Neural progenitor cell (in vitro differentiated cells): Measurements from ENCODE around the gene SLC17A8. TPM values are rescaled to one million over a fixed set of nuclear protein-coding genes. Genes with fewer than 3 reads are reported as not detected.

Experiments
- DNase-seq: peaks from one replicate; pipeline ENCODE4 v3.0.0-alpha.2; 2016; ENCODE audit warnings: low spot score
- H2AFZ ChIP-seq: fragments of 200-600 bp; sonication (generic); replicated peaks from 2 replicates; pipeline ENCODE4 v1.6.1; 2016; ENCODE audit warnings: antibody characterized with exemption
- H3F3A ChIP-seq: fragments of 200-600 bp; sonication (generic); 2 replicates; pipeline ENCODE4 v1.6.1; 2016; ENCODE audit warnings: antibody characterized with exemption, low read depth
- H3K27ac ChIP-seq: fragments of 200-600 bp; sonication (generic); 2 replicates; pipeline ENCODE4 v1.5.1; 2016; ENCODE audit warnings: mild to moderate bottlenecking
- H3K27me3 ChIP-seq: fragments of 200-600 bp; sonication (generic); 2 replicates; pipeline ENCODE4 v1.6.1; 2016; ENCODE audit warnings: mild to moderate bottlenecking, moderate library complexity
- H3K36me3 ChIP-seq: fragments of 200-600 bp; sonication (generic); 2 replicates; pipeline ENCODE4 v1.5.1; 2016
- H3K4me1 ChIP-seq: fragments of 200-600 bp; sonication (generic); 2 replicates; pipeline ENCODE4 v1.6.1; 2016; ENCODE audit warnings: mixed run types
- H3K4me2 ChIP-seq: fragments of 200-600 bp; sonication (generic); 2 replicates; pipeline ENCODE4 v1.6.1; 2016
- H3K4me3 ChIP-seq: fragments of 200-600 bp; sonication (generic); 2 replicates; pipeline ENCODE4 v1.5.1; 2016
- H3K79me2 ChIP-seq: fragments of 200-600 bp; sonication (generic); 2 replicates; pipeline ENCODE4 v1.6.1; 2016; ENCODE audit warnings: low read depth
- H3K9ac ChIP-seq: fragments of 200-600 bp; sonication (generic); 2 replicates; pipeline ENCODE4 v1.6.1; 2016
- H3K9me3 ChIP-seq: fragments of 200-600 bp; sonication (generic); 2 replicates; pipeline ENCODE4 v1.5.1; 2016; ENCODE audit warnings: low read depth
- H4K20me1 ChIP-seq: fragments of 200-600 bp; sonication (generic); 2 replicates; pipeline ENCODE4 v1.6.1; 2016; ENCODE audit warnings: low read depth
- H3K27ac Mint-ChIP-seq: 3 replicates; pipeline ENCODE4 v1.8.0; 2021; ENCODE audit warnings: mixed read lengths
- H3K27me3 Mint-ChIP-seq: 2 replicates; pipeline ENCODE4 v1.8.0; 2022; ENCODE audit warnings: low read depth, mild to moderate bottlenecking, inconsistent platforms, moderate library complexity, mixed read lengths; ENCODE audit not compliant: insufficient read depth
- H3K36me3 Mint-ChIP-seq: 3 replicates; pipeline ENCODE4 v1.8.0; 2021; ENCODE audit warnings: mixed read lengths
- H3K4me1 Mint-ChIP-seq: 3 replicates; pipeline ENCODE4 v1.8.0; 2021; ENCODE audit warnings: mixed read lengths
- H3K4me3 Mint-ChIP-seq: 3 replicates; pipeline ENCODE4 v1.8.0; 2021; ENCODE audit warnings: mild to moderate bottlenecking, moderate library complexity, mixed read lengths
- H3K9me3 Mint-ChIP-seq: 3 replicates; pipeline ENCODE4 v1.8.0; 2020; ENCODE audit warnings: mixed read lengths
- EZH2 ChIP-seq: fragments of 200-600 bp; sonication (generic); IDR thresholded peaks from 2 replicates; pipeline ENCODE4 v1.6.1; 2017; ENCODE audit warnings: antibody characterized with exemption, mild to moderate bottlenecking, moderate library complexity
- EZH2phosphoT487 ChIP-seq: fragments of 200-600 bp; sonication (generic); IDR thresholded peaks from 2 replicates; pipeline ENCODE4 v1.6.1; 2017; ENCODE audit warnings: antibody characterized with exemption
- total RNA-seq: library from RNA; depleted of rRNA; stranded (reverse); fragments of >200 nt; gene quantifications from 2 replicates; pipeline ENCODE4 v1.2.3, GENCODE V29; 2015; ENCODE audit warnings: low replicate concordance
- TF ChIP-seq, protein P1 (sequence below): fragments of 200-600 bp; sonication (generic); IDR thresholded peaks from 2 replicates; pipeline ENCODE4 v1.5.1; 2017; ENCODE audit warnings: antibody characterized with exemption, mild to moderate bottlenecking

Gene SLC17A8
- total RNA-seq, 1 donor from 2014 or later, result not detected

DNA sequence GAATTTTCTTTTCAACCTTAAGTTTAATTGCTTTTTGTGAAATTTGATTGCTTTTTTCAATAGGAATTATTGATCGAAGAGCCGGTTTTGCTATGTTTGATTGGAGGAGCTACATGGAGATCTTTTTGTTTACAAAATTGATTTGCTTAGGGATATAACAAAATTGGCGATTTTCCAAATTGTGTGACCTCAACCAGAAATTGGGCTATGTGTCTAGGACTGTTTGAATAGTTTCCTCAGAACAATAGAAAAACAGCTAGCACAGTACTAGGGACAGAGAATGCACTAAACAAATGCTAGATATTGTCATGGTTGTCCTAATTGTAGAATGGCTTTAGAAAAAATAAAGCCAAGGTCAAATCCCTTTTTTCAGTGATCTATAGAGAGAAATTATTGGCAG lies 2.4 kb downstream of the SLC17A8 start:
- no peak overlapping the region for H3K27ac Mint-ChIP-seq
- TF ChIP-seq EZH2phosphoT487, result no peak
- TF ChIP-seq, protein P1, sequence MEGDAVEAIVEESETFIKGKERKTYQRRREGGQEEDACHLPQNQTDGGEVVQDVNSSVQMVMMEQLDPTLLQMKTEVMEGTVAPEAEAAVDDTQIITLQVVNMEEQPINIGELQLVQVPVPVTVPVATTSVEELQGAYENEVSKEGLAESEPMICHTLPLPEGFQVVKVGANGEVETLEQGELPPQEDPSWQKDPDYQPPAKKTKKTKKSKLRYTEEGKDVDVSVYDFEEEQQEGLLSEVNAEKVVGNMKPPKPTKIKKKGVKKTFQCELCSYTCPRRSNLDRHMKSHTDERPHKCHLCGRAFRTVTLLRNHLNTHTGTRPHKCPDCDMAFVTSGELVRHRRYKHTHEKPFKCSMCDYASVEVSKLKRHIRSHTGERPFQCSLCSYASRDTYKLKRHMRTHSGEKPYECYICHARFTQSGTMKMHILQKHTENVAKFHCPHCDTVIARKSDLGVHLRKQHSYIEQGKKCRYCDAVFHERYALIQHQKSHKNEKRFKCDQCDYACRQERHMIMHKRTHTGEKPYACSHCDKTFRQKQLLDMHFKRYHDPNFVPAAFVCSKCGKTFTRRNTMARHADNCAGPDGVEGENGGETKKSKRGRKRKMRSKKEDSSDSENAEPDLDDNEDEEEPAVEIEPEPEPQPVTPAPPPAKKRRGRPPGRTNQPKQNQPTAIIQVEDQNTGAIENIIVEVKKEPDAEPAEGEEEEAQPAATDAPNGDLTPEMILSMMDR, result no peak
- TF ChIP-seq EZH2, result no peak
- peaks cover 7% of the 10 kb centered on the region for H3K27me3 Mint-ChIP-seq
- no peak overlapping the region for H3K4me3 Mint-ChIP-seq
- Histone ChIP-seq H3K79me2 (no peaks in the 10 kb centered on the region), H2AFZ (no peak overlapping the region), H3K4me2 (no peak overlapping the region), H4K20me1 (no peaks in the 10 kb centered on the region), H3F3A (peaks cover 5% of the 10 kb centered on the region), H3K9ac (no peak overlapping the region), H3K9me3 (no peaks in the 10 kb centered on the region), H3K27ac (no peak overlapping the region), H3K4me3 (no peak overlapping the region), H3K4me1 (peaks cover 15% of the 10 kb centered on the region), H3K36me3 (no peaks in the 10 kb centered on the region), H3K27me3 (no peaks in the 10 kb centered on the region)
- no peaks in the 10 kb centered on the region for H3K9me3 Mint-ChIP-seq
- no peaks in the 10 kb centered on the region for H3K36me3 Mint-ChIP-seq
- no peak for DNase-seq
- peaks cover 14% of the 10 kb centered on the region for H3K4me1 Mint-ChIP-seq

DNA sequence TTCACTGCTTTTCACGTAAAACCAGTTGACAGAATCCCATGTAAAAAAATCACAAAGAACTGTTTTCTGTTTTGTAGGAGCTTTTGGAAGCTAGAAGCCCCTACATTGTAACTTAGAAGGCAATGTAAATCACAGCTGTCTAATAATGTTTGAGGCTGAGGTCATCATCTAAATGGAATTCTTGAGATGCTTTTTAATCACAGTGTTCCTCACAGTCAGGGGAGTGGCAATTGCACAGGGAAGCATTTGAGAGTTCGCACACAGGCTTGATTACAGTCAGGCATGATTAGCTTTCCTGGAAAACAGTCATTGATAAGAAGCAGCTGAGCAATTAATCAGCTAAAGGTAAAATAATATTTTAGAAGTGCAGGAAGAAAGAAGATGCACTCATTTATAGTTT lies 2.9 kb downstream of the SLC17A8 start:
- H3K27me3 ChIP-seq, result no peaks in the 10 kb centered on the region
- no peaks in the 10 kb centered on the region for H4K20me1 ChIP-seq
- H2AFZ ChIP-seq, result no peak overlapping the region
- TF ChIP-seq EZH2, result no peak
- no peak for TF ChIP-seq EZH2phosphoT487
- TF ChIP-seq, protein P1, result no peak
- H3K9me3 Mint-ChIP-seq, result no peaks in the 10 kb centered on the region
- H3K9me3 ChIP-seq, result no peaks in the 10 kb centered on the region
- no peak overlapping the region for H3K4me3 Mint-ChIP-seq
- H3K4me3 ChIP-seq, result no peak overlapping the region
- no peaks in the 10 kb centered on the region for H3K36me3 ChIP-seq
- no peak overlapping the region for H3K4me2 ChIP-seq
- H3K79me2 ChIP-seq, result no peaks in the 10 kb centered on the region
- DNase-seq, result no peak
- H3K9ac ChIP-seq, result no peak overlapping the region
- H3K4me1 ChIP-seq, result peaks cover 15% of the 10 kb centered on the region
- H3F3A ChIP-seq, result peaks cover 5% of the 10 kb centered on the region
- H3K36me3 Mint-ChIP-seq, result no peaks in the 10 kb centered on the region
- H3K27ac Mint-ChIP-seq, result no peak overlapping the region
- H3K27ac ChIP-seq, result no peak overlapping the region
- H3K27me3 Mint-ChIP-seq, result peaks cover 7% of the 10 kb centered on the region
- H3K4me1 Mint-ChIP-seq, result peaks cover 14% of the 10 kb centered on the region

DNA sequence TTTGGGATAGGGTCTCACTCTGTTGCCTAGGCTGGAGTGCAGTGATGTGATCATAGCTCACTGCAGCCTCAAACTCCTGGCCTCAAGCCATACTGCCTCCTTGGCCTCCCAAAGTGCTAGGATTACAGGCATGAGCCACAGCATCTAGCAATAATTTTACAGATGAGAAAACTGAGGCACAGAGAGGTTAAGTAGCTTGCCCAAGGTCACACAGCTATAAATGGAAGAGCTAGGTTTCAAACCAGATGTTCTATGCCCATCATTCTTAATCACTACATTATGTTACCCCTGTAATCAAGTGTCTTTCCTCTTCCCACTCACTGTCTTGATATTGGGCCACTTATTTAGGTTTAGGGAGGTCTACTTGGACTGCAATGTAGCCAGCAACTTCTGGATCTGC lies 3.6 kb downstream of the SLC17A8 start:
- Histone ChIP-seq H3F3A (peaks cover 5% of the 10 kb centered on the region), H3K9me3 (no peaks in the 10 kb centered on the region), H3K4me1 (peaks cover 15% of the 10 kb centered on the region), H3K9ac (no peak overlapping the region), H3K36me3 (no peaks in the 10 kb centered on the region), H3K4me2 (no peak overlapping the region), H2AFZ (no peak overlapping the region), H3K4me3 (no peak overlapping the region), H4K20me1 (no peaks in the 10 kb centered on the region), H3K27ac (no peak overlapping the region), H3K79me2 (no peaks in the 10 kb centered on the region), H3K27me3 (no peaks in the 10 kb centered on the region)
- Mint-ChIP-seq H3K4me1 (peaks cover 14% of the 10 kb centered on the region), H3K36me3 (no peaks in the 10 kb centered on the region), H3K4me3 (no peak overlapping the region), H3K27ac (no peak overlapping the region), H3K27me3 (peaks cover 6% of the 10 kb centered on the region), H3K9me3 (no peaks in the 10 kb centered on the region)
- DNase-seq, result no peak
- TF ChIP-seq, protein P1, result no peak
- TF ChIP-seq EZH2 (no peak), EZH2phosphoT487 (no peak)
